Vagina (tissue), 2 donors: ENCODE data around the gene NR1H4. TPM values are rescaled to one million over a fixed set of nuclear protein-coding genes. Genes with fewer than 3 reads are reported as not detected.

Experiments used
- DNase-seq, 2 donors: peaks; one replicate each; pipeline ENCODE4 v3.0.0-alpha.2; 2017; ENCODE audit errors: extremely low spot score in 2 of 2
- H3K27ac ChIP-seq: fragments of 200-600 bp; sonication (generic); one replicate; pipeline ENCODE4 v1.5.1; 2019
- H3K27me3 ChIP-seq: fragments of 200-600 bp; sonication (generic); one replicate; pipeline ENCODE4 v1.5.1; 2019
- H3K36me3 ChIP-seq, 2 donors: fragments of 200-600 bp; sonication (generic); one replicate each; pipeline ENCODE4 v1.5.1; 2017 to 2019
- H3K4me1 ChIP-seq: fragments of 200-600 bp; sonication (generic); one replicate; pipeline ENCODE4 v1.5.1; 2019
- H3K4me3 ChIP-seq, 2 donors: fragments of 200-600 bp; sonication (generic); 1 replicate in 1 of 2; 2 replicates in 1 of 2; pipeline ENCODE4 v1.5.1; 2016 to 2019
- H3K9me3 ChIP-seq: fragments of 200-600 bp; sonication (generic); one replicate; pipeline ENCODE4 v1.5.1; 2019
- POLR2A ChIP-seq, 2 donors: fragments of 450-650 bp; IDR thresholded peaks; one replicate each; pipeline ENCODE4 v1.6.1; 2017; ENCODE audit warnings: antibody characterized with exemption in 2 of 2, mild to moderate bottlenecking in 2 of 2, moderate library complexity in 2 of 2
- POLR2AphosphoS5 ChIP-seq, 2 donors: sonication (generic); formaldehyde crosslinking; IDR thresholded peaks; one replicate each; pipeline ENCODE4 v1.9.0; 2017; ENCODE audit warnings: antibody characterized with exemption in 2 of 2, mild to moderate bottlenecking in 2 of 2, low read depth in 1 of 2; ENCODE audit not compliant: insufficient read depth in 1 of 2
- intact Hi-C: fragments of 100-400 bp; cut with DNase I; formaldehyde crosslinking; loops from one replicate; pipeline ENCODE4 v1.15.1; 2023
- total RNA-seq: library from RNA; depleted of rRNA; stranded (reverse); fragments of >200 nt; gene quantifications from one replicate; pipeline ENCODE4 v1.2.3, GENCODE V29; 2016
- TF ChIP-seq, protein P1 (sequence below), 3 experiments: fragments of 450-650 bp in 2 of 3; fragments of 200-600 bp in 1 of 3; sonication (generic) in 1 of 3; IDR thresholded peaks; one replicate each; pipeline ENCODE4 v1.5.1; 2017 to 2019; ENCODE audit warnings: antibody characterized with exemption in 3 of 3, mild to moderate bottlenecking in 2 of 3, moderate library complexity in 2 of 3

NR1H4 gene
- total RNA-seq, 1 donor from 2014 or later: not detected

DNA sequence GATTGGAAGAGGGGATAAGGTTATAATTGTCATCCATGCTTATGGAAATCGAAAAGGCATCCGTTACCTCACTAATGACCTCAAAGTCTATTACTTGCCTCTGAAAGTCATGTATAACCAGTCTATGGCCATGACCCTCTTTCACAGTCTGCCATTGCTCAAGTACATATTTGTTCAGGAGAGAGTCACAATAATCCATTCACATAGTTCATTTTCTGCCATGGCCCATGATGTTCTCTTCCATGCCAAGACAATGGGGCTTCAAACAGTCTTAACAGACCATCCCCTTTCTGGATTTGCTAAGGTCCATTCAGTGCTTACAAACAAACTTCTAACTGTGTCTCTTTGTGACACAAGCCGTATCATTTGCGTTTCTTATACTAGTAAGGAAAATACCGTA, 105.3 kb downstream of the NR1H4 start:
- no peaks in the 10 kb centered on the region for H3K9me3 ChIP-seq
- no peak for DNase-seq
- intact Hi-C loops: no loop called here
- H3K4me1 ChIP-seq: peaks cover 9% of the 10 kb centered on the region
- TF ChIP-seq POLR2A (IDR thresholded peaks at IDR 0.05) (no peak), POLR2AphosphoS5 (IDR thresholded peaks at IDR 0.05; ENCODE audit: insufficient read depth in 1 of 2, low read depth in 1 of 2) (no peak)
- TF ChIP-seq, protein P1, sequence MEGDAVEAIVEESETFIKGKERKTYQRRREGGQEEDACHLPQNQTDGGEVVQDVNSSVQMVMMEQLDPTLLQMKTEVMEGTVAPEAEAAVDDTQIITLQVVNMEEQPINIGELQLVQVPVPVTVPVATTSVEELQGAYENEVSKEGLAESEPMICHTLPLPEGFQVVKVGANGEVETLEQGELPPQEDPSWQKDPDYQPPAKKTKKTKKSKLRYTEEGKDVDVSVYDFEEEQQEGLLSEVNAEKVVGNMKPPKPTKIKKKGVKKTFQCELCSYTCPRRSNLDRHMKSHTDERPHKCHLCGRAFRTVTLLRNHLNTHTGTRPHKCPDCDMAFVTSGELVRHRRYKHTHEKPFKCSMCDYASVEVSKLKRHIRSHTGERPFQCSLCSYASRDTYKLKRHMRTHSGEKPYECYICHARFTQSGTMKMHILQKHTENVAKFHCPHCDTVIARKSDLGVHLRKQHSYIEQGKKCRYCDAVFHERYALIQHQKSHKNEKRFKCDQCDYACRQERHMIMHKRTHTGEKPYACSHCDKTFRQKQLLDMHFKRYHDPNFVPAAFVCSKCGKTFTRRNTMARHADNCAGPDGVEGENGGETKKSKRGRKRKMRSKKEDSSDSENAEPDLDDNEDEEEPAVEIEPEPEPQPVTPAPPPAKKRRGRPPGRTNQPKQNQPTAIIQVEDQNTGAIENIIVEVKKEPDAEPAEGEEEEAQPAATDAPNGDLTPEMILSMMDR (IDR thresholded peaks at IDR 0.05): no peak
- no peaks in the 10 kb centered on the region for H3K27me3 ChIP-seq
- no peaks in the 10 kb centered on the region for H3K36me3 ChIP-seq
- H3K4me3 ChIP-seq: no peak overlapping the region
- H3K27ac ChIP-seq: no peak overlapping the region

DNA sequence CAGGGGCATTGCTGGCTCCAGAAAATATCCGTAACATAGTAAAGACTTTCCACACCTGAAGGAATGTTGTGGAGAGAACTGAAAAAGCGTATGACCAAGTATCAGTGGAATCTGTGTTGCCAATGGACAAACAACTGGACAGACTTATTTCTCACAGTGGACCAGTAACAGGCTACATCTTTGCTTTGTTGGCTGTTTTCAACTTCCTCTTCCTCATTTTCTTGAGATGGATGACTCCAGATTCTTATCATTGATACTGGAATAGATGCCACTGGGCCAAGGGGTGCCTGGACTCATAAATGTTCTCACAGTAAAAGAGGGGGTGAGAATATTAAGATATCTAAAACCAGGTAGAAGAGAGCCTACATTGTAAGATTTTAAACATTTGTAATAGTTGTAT, 106.2 kb downstream of the NR1H4 start:
- H3K4me1 ChIP-seq: no peaks in the 10 kb centered on the region
- H3K27me3 ChIP-seq: no peaks in the 10 kb centered on the region
- intact Hi-C loops: no loop called here
- DNase-seq: no peak
- H3K4me3 ChIP-seq: no peak overlapping the region
- no peaks in the 10 kb centered on the region for H3K9me3 ChIP-seq
- no peaks in the 10 kb centered on the region for H3K36me3 ChIP-seq
- TF ChIP-seq, protein P1 (IDR thresholded peaks at IDR 0.05): no peak
- TF ChIP-seq POLR2AphosphoS5 (IDR thresholded peaks at IDR 0.05; ENCODE audit: insufficient read depth in 1 of 2, low read depth in 1 of 2): no peak
- no peak for TF ChIP-seq POLR2A (IDR thresholded peaks at IDR 0.05)
- no peak overlapping the region for H3K27ac ChIP-seq

DNA sequence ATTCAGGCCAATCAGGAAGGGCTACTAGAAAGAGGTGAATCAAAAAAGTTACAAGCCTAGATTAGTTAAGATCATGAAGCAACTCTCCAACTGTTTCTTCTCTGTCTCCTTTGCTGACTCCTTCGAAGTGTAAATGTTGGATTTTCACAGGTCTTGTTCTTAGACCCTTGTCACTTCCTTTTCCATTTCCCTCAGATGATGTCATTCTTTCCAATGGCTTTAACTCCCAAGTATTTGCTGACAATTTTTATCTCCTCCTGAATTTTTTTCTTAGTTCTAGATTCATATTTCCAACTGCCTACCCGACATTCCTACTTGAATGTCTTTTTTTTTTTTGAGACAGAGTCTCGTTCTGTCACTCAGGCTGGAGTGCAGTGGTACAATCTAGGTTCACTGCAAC, 110.6 kb downstream of the NR1H4 start:
- Histone ChIP-seq H3K4me3 (no peak overlapping the region), H3K27me3 (no peaks in the 10 kb centered on the region), H3K27ac (no peak overlapping the region), H3K9me3 (peaks cover 7% of the 10 kb centered on the region), H3K36me3 (no peaks in the 10 kb centered on the region), H3K4me1 (no peaks in the 10 kb centered on the region)
- TF ChIP-seq, protein P1 (IDR thresholded peaks at IDR 0.05): no peak
- TF ChIP-seq POLR2A (IDR thresholded peaks at IDR 0.05): no peak
- TF ChIP-seq POLR2AphosphoS5 (IDR thresholded peaks at IDR 0.05; ENCODE audit: insufficient read depth in 1 of 2, low read depth in 1 of 2): no peak
- intact Hi-C loops: no loop called here
- DNase-seq: no peak

DNA sequence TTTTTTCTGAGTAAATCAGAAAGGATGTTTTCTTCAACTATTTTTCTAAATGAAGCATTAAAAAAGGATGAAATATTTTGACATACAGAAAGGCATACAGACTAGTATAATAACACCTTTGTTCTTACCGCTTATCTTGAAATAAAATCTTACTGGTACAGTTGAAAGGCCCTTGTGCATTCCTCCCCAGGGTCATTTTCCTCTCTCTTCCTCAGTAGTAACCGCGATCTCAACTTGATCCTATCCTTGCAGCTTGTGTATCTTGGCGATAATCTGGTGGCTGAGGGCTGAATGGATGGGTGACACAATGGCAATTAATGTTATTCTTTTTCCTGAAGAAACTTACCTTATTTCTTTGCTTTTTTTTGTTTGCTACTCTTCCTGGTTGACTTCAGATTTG, 118.3 kb downstream of the NR1H4 start:
- TF ChIP-seq, protein P1 (IDR thresholded peaks at IDR 0.05): no peak
- TF ChIP-seq POLR2AphosphoS5 (IDR thresholded peaks at IDR 0.05; ENCODE audit: insufficient read depth in 1 of 2, low read depth in 1 of 2): no peak
- no peak overlapping the region for H3K27ac ChIP-seq
- no peaks in the 10 kb centered on the region for H3K4me1 ChIP-seq
- DNase-seq: no peak
- peaks cover 7% of the 10 kb centered on the region for H3K9me3 ChIP-seq
- intact Hi-C loops: no loop called here
- H3K4me3 ChIP-seq: no peak overlapping the region
- H3K36me3 ChIP-seq: no peaks in the 10 kb centered on the region
- no peaks in the 10 kb centered on the region for H3K27me3 ChIP-seq

DNA sequence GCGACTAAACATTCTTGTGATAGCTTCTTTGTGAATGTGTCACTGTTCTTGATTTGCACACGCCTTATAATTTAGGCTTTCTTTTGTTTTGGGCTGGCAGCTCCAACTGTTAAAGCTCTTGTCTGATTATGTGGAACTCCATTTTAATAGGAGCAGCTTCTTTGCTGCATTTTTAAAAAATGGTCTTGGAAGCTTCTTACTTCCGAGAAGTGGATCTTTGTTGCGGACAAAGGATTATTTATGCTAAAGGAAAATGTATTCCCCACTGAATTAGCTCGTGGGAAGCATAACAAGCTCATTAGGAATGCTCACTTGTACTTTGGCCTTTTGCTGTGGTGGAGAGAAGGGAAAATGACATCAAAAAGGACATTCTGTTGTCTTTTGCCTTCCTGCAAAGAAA, 119.8 kb downstream of the NR1H4 start:
- peaks cover 2% of the 10 kb centered on the region for H3K9me3 ChIP-seq
- H3K27ac ChIP-seq: no peak overlapping the region
- TF ChIP-seq POLR2AphosphoS5 (IDR thresholded peaks at IDR 0.05; ENCODE audit: insufficient read depth in 1 of 2, low read depth in 1 of 2) (no peak), POLR2A (IDR thresholded peaks at IDR 0.05) (no peak)
- TF ChIP-seq, protein P1 (IDR thresholded peaks at IDR 0.05): no peak
- no peaks in the 10 kb centered on the region for H3K4me1 ChIP-seq
- H3K27me3 ChIP-seq: no peaks in the 10 kb centered on the region
- no peak overlapping the region for H3K4me3 ChIP-seq
- intact Hi-C loops: no loop called here
- H3K36me3 ChIP-seq: no peaks in the 10 kb centered on the region
- no peak for DNase-seq
